SIG-M5 treated with dmso at 0.1 percent for 504 hours (cell line): ENCODE data around the gene SAMD11.
"Not testable (repeated sequence)": the region's sequence is repeated elsewhere in the genome, so short reads cannot be mapped to it uniquely, and the experiment has no call there.

Source experiments
- DNase-seq: peaks from one replicate; lab custom pipeline; 2025; ENCODE audit not compliant: unreplicated experiment; lab: John Stamatoyannopoulos, UW

The SAMD11 gene

DNA sequence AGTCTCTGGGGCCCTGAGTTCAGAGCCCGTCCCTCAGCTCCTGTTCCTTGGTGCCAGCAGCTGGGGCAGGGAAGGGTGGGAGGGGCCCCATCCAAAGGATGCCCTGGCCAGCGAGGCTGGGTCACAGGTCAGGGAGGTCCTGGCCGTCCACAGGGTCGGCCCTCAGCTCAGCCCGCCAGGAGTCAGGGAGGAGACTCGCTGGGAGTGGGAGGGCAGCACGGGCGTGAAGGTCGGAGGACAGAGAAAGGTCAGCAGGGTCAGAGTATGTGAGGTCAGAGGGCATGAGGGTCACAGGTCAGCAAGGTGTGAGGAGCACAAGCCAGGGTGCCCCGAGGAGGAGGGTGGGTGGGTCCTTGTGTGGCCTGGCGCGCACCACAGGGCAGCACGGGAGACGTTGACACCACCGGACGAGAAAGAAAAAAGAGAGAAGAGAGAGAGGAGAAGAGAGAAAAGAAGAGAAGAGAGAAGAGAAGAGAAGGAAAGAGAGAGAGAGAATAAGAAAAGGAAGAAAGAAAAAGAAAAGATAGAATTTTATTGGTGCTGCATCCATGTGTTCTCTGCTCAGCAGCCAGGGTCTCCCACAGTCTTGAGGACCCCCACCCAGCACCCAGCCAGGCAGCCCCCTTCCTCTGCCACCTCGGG, 51.1 kb downstream of the SAMD11 start:
- DNase-seq, result no peak

DNA sequence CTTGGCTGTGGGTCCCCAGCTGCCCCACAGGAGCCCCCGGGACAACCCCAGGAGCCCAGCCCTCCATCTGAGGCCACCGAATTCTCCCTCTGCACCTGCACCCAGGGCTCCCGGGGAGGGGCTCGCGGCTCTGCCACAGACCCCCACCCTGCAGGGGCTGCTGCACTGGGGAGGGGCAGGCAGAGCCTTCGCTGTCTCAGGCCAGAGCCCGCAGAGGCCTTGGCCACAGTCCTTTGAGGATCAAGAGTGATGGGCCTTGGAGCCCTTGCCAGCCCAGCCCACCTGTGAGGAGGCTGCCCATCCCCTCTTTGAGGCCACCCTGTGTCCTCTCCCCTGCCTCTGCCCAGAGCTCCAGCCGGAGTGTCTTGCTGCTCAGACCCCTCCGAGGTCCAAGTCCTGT, 51.6 kb downstream of the SAMD11 start:
- DNase-seq, result no peak

DNA sequence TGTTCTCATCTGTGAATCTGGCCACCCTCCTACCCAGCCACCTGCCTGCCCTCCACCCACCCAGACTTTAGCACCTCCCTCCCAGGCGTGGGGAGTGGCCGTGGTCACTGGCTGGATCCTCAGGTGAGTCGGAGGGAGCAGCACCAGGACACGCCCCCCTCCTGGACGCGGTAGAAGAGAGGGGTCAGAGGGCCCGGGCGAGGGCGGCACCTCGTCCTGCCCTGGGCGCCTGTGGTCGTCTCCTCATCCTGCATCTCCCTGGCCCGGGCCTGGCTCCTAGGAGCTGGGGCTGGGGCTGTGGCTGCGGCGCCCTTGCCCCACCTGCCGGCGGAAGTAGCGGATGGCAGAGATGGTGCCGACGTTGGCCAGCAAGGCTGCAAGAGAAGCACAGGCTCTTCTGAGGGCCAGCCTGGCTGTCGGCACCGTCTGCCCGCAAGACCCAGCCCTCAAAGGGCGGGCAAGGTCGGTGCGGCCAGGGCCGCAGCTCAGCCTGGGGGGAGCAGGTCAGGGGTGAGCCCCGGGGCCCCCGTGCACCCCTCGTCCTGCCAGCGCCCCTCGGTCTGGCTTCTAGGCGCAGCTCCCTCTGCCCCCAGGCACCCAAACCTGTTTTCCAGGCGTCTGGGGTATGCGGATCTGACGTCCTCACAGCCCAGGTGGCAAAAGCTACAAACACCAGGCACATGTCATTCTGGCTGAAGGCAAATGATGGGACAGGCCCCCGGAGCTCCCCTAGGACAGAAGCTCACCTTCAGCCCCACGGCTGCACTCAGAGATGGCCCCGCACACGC, 52.4 kb downstream of the SAMD11 start:
- DNase-seq, result peak; percentile 46

DNA sequence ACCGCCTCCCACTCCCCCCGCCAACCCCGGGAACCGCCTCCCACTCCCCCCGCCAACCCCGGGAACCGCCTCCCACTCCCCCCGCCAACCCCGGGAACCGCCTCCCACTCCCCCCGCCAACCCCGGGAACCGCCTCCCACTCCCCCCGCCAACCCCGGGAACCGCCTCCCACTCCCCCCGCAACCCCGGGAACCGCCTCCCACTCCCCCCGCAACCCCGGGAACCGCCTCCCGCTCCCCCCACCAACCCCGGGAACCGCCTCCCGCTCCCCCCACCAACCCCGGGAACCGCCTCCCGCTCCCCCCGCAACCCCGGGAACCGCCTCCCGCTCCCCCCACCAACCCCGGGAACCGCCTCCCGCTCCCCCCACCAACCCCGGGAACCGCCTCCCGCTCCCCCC, 53.1 kb downstream of the SAMD11 start:
- DNase-seq, result not testable (repeated sequence)

DNA sequence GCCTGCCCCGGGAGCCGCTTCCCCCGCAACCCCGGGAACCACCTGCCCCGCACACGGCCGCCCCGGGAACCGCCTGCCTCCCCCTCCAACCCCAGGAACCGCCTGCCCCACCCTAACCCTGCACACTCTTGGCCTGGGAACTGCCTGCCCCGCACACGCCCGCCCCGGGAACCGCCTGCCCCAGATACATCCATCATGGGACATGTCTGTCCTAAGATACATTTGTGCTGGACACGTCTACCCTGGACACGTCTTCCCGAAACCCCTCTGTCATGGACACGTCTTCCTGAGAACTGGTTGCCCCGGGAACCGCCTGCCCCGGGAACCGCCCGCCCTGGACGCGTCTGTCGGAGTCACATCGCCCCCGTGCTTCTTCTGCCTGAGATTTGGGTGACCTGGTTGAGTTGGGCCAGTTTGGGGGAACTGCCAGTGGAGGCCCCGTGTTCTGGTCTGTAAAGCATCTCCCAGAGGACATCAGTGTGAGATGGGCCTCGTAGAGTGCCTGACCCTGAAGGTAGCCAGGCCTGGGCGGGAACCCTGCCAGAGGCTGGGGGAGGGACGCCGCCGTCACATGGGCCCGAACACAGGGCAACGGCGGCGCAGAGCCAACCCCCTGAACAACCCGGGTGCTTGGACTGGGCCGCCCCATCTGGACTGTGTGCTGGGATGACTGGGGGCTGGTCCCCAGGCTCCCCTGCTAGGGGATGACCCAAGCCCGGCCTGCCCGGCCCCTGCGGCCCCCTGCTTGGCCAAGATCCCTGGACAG, 54.5 kb downstream of the SAMD11 start:
- DNase-seq, result no peak

DNA sequence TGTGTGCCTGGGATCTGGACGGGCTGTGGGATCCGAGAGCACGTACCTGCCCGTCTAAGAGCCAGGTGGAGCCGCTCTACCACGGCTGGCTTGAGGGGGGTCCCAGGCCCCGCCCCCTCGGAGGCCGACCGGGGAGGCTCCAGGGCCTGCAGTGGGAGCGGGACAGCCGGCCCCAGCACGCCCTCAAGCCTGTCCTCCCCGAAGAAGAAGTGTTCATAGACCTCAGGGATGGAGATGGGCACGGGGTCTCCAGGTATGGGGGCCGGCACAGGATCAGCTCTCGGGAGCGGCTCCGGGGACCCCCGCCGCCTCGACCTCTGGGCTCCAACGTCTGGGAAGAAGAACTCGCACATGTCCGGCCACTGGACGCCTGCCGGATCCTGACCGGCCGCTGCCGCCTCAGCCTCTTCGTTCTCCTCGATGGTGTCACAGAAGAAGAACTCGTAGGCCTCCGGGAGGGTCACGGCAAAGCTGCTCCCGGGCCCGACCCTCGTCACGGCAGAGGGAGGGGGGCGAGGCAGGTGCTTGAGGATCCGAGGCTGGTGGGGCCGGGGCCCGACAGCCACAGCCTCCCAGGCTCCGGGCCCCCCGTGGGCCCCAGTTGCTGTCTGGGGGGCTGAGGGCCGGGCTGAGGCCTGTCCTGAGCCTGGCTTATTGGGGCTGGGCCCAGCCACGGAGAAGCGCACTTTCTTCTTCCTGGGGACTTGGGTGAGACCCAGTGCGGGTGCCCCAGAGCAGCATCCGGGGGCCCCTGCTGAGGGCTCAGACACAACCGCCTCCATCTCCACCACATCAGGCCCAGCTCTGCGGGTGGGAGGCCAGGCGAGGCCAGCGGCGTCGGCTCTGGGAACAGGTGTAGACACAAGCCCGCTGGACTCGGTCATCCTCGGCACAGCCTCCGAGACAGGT, 55.4 kb downstream of the SAMD11 start:
- no peak for DNase-seq

DNA sequence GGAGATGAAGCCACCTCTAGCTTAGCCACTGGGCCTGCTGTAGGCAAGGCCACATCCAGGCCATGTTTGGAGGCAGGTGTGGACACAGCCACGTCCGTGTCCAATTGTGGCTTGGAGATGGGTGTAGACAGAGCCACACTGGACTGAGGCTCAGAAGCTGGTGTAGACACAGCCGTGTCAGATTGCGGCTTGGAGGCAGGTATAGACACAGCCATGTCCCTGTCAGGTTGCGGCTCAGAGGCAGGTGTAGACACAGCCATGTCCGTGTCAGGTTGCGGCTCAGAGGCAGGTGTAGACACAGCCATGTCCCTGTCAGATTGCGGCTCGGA, 56.0 kb downstream of the SAMD11 start:
- DNase-seq, result no peak

DNA sequence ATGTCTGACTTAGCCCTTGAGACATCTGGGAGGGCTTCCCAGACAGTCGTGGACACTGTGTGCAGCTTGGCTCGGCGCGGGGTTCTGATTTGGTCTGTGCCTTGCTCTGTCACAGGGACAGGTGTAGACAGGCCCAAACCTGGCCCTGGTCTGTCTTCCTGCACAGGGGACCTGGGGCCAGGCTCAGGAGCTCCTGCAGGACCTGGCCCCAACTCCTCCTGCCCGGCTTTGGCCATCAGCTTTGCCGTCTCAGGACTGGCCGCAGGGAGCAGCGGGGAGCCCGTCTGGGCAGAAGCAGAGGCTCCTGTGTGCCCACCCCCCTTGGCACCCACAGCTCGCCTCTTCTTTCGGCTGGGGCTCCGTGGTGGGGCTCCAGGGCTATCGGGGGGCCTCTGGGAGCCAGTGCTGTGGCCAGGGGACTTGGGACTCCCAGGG, 56.4 kb downstream of the SAMD11 start:
- DNase-seq, result no peak

DNA sequence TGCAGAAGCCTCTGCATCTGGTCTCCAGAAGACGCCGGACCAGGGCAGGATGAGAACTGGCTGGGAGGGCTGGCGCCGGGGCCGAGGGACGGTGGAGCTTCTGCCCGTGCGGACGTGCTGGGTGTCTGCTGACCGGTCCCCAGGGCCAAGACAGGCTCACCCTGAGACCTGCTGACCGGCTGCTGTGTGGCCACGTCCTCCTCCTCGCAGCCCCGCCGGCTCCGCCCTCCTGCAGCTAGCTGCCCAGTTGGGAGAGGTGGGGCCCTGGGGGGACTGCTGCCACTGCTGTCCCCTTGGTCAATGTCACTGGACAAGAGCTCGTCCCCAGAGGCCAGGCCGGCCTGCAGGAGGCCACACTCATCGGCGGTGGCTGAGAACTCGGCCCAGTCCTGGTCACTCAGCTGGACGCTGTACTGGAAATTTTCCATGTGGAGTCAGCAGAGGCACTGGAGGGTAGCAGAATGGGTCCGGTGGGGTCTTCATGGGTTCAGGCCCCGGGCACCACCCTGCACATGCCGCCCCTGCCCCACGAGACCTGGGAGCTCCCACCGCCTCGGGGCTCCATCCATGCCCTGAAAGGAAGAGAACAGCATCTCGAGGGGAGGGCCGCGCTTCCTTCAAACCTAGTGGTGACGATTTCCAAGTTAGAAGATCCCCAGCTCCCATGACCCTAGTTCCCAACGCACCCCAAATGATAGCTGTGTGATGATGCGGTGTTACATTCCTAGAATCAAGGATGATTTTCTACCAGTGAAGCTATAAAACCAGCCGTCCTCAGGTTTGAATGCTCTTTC, 57.1 kb downstream of the SAMD11 start:
- DNase-seq, result no peak

DNA sequence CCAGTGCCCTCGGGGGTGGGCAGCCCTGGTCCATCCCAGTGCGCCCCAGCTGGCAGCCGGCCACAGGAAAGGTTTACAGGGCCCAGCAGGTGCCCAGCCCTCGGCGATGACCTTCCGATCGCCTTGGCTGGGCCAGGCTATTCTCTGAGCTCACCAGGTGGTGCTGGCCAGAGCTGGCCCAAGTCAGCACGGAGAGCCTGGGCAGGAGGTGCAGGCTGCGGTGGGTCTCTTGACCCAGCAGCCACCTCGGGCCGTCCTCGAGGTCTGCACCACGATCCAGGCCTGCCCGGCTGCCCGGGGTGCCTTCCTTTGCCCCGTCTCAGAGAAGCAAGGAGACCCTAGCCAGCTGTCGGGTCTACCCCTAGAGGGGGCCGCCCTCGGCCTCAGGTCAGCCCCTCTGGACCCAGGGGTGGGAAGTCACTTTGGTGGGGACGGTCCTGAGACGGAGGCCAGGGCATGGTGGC, 57.8 kb downstream of the SAMD11 start:
- DNase-seq, result no peak

DNA sequence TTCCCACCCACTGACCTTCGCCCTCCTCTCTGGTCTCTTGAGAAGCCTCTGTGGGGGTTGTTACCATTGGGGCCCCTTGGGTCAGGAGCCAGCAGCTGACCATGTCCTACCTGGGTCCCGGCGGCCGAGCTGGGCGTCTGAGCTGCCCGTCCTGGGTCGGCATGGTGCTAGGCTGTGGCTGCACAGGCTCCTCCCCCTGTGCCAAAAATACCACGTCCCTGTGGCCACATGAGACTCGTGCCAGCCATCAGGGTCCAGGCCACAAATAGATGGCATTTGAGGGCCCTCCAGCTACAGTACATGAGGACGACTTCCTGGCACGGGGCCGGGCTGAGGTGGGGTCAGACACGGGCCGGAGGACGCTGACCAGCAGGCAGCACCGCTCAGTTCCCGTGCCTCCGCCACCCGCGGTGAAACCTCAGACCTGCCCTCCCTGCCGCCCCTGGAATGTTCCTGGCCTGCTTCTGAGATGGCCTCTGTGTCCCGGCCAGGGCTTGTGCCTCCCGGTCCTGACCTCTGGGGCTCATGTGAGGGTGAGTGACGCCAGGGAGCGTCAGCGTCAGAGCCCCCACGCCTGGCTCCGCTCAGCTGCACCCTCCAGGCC, 58.3 kb downstream of the SAMD11 start, which contains the start of gene PERM1:
PERM1 (minus strand) TSS at position 139 of the 604 bp plus-strand sequence. CDS start 1,064 bp downstream, outside the sequence.
- no peak for DNase-seq

DNA sequence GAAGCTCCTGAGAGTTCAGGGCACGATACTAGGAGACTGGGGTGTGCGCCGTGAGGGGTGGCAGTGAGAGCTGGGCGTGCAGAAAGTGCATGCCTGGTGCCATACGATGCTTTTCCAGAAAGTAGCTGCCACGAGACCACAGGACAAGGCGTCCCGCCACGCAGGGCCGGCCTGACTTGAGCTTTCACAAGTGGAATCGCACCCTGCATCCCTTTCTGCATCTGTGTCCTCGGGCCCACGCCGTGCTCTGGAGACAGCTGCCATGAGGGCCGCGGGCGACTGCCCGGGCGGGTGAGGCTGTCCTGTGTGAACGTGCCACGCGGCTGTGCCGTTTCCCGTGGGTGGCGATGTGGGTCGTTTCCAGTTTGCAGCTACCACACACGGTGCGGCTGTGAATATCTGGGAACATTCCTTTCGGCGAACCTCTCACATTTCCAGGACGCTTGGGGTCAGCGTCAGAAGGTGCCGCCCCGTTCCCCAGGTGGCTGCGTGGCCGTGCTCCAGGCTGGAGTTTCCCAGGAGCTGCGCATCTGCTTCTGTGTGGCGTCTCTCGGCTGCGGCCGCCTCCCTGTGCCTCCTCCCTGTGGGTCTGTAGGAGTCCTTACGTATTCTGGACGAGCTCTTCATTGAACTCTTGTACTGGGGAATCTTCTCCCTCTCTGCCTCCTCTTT, 59.2 kb downstream of the SAMD11 start:
- no peak for DNase-seq

DNA sequence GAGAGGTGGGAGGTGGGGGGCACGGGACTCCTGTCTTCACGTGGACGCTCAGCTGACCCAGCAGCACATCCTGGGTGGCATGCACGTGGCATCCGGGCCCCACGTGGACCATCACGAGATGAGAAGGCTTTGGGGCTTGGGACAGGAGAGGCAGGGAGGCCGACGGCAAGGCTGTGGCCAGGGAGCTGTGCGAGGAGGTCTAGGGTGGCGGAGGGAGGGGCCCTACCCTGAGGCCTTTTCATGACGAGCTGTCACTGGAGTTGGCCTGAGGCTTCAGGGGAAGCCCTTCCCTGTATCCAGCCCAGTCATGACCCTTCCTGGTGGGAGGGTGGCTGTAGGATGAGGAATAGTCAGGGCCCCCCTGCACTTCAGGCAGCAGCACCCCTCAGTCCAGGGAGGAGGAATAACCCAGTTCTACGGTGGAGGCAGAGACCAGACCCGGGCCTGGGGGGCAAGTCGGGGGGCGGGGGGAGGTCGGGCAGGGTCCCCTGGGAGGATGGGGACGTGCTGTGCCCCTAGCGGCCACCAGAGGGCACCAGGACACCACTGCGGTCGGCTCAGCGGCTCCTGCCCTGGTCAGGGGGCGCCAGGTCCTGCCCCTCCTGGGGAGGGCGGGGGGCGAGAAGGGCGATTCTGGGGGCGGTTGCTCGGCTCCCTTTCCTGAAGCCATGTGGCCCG, 60.2 kb downstream of the SAMD11 start:
- peak; percentile 17 for DNase-seq

DNA sequence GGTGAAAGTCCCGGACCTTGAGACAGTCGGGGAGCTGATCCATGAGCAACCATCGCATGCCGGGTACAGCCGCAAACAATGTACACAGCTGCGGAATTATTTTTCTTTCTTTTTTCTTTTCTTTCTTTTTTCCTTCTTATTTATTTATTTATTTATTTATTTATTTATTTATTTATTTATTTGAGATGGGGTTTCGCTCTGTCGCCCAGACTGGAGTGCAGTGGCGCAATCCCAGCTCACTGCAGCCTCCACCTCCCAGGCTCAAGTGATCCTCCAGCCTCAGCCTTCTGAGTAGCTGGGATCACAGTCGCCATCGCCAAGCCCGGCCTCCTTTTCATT, 60.7 kb downstream of the SAMD11 start:
- DNase-seq, result no peak

DNA sequence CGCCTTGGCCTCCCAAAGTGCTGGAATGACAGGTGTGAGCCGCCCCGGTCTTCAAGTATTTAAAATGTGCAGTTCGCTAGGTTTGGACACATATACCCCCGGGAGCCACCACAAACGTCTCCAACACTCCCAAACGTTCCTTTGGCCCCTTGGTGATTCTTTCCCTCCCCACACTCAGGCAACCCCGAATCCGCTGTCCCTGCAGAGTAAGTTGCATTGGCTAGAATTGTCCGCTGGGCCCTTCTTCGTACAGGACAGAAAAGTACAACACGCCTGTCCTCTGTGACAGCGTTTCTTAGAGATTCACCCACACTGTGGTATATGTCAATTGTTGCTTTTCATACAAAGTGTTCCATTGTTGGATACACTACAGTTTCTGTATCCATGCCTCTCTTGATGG, 61.4 kb downstream of the SAMD11 start:
- DNase-seq, result no peak

DNA sequence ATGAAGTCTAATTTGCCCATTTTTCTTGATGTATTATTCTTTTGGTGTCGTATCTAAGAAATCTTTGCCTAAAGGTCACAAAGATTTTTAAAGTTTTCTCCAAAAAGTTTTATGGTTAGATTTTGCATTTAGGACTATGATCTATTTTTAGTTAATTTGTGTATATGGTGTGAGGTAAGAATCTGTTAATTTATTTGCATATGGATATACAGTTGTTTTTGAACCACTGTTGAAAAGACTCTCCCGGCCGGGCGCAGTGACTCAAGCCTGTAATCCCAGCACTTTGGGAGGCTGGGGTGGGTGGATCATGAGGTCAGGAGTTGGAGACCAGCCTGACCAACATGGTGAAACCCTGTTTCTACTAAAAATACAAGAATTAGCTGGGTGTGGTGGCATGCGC, 64.3 kb downstream of the SAMD11 start:
- not testable (repeated sequence) for DNase-seq

DNA sequence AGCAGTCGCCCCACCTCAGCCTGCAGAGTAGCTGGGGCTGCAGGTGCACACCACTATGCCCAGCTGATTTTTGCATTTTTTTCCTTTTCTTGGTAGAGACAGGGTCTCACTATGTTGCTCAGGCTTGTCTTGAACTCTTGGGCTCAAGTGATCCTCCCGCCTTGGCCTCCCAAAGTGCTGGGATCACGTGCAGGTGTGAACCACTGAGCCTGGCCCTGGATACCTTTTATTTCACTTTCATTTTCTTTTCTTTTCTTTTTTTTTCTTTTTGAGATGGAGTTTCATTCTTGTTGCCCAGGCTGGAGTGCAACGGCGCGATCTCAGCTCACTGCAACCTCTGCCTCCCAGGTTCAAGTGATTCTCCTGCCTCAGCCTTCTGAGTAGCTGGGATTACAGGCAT, 67.6 kb downstream of the SAMD11 start:
- not testable (repeated sequence) for DNase-seq

DNA sequence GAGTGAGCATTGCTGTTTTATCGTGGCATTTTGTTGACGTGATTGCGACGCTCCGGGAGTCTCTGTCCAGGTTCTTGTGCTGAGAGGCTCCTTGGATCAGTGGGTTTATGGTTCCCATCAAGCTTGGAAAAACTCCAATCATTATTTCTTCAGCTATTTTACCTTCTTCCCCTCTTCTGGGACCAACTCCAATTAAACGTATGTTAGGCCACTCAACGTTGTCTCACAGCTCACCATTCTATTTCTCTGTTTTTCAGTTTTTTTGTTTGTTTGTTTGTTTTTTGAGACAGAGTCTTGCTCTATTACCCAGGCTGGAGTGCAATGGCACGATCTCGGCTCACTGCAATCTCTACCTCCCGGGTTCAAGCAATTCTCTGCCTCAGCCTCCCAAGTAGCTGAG, 68.2 kb downstream of the SAMD11 start:
- DNase-seq, result no peak

DNA sequence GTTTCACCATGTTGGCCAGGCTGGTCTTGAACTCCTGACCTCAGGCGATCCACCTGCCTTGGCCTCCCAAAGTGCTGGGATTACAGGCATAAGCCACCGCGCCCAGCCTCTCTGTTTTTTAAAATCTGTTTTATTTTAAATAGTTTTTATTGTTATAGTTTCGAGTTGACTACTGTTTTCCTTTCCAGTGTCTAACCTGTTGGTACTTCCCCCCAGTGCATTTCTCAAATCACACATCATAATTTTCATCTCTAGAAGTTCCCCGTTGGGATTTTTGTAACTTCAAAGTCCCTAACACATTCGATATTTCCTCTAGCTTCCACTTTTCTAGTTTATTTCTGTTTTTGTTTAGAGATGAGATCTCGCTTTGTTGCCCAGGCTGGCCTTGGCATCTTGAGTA, 68.6 kb downstream of the SAMD11 start:
- no peak for DNase-seq
